H54 (cell line): ENCODE measurements around the gene ZNF652.
A peak's percentile ranks its signal among the peaks of the same experiment; 100 is the strongest.
"Not testable (repeated sequence)": the region's sequence is repeated elsewhere in the genome, so short reads cannot be mapped to it uniquely, and the experiment has no call there.

ENCODE experiments used
- DNase-seq: peaks from one replicate; pipeline ENCODE4 v3.0.0; 2011; ENCODE audit warnings: low spot score, mixed read lengths; ENCODE audit not compliant: insufficient read length
- FAIRE-seq: peaks from 3 replicates; lab custom pipeline; 2011; peaks lifted over from hg19 to GRCh38; lab: Jason Lieb, UNC
- POLR2A ChIP-seq: IDR thresholded peaks from 2 replicates; pipeline ENCODE4 v1.6.1; 2011; ENCODE audit warnings: low read depth, mild to moderate bottlenecking, low read length

The ZNF652 gene

GRCh38 chr17:49390548-49391324, 28.7 kb upstream of the ZNF652 start:
- no peak for TF ChIP-seq POLR2A
- FAIRE-seq: no peak
- peak; percentile 48 for DNase-seq

GRCh38 chr17:49389514-49390347, 27.7 kb upstream of the ZNF652 start:
- peak; percentile 55 for DNase-seq
- not testable (repeated sequence) for FAIRE-seq

- no peak for DNase-seq
- no peak for FAIRE-seq
- TF ChIP-seq POLR2A: no peak
Observed at GRCh38 chr17:49388692-49389513, 26.9 kb upstream of the ZNF652 start.

- no peak for FAIRE-seq
- DNase-seq: no peak
- TF ChIP-seq POLR2A: no peak
Observed at GRCh38 chr17:49388290-49388640, 26.2 kb upstream of the ZNF652 start.

GRCh38 chr17:49387498-49388289, 25.6 kb upstream of the ZNF652 start:
- no peak for FAIRE-seq
- DNase-seq: no peak
- TF ChIP-seq POLR2A: no peak

GRCh38 chr17:49386373-49386772, 24.3 kb upstream of the ZNF652 start:
- FAIRE-seq: no peak
- TF ChIP-seq POLR2A: no peak
- DNase-seq: no peak

GRCh38 chr17:49384951-49385350, 22.9 kb upstream of the ZNF652 start:
- FAIRE-seq: no peak
- TF ChIP-seq POLR2A: no peak

GRCh38 chr17:49383060-49383459, 21.0 kb upstream of the ZNF652 start:
- no peak for TF ChIP-seq POLR2A
- DNase-seq (no peak), FAIRE-seq (no peak)

More at GRCh38 chr17:49384951-49385350, 22.9 kb upstream of the ZNF652 start:
- DNase-seq: no peak

- FAIRE-seq (no peak), DNase-seq (no peak)
- TF ChIP-seq POLR2A: no peak
Observed at GRCh38 chr17:49382556-49382955, 20.5 kb upstream of the ZNF652 start.

GRCh38 chr17:49381793-49382192, 19.7 kb upstream of the ZNF652 start:
- DNase-seq (no peak), FAIRE-seq (no peak)
- TF ChIP-seq POLR2A: no peak

GRCh38 chr17:49381033-49381432, 19.0 kb upstream of the ZNF652 start:
- no peak for DNase-seq
- TF ChIP-seq POLR2A: no peak
- no peak for FAIRE-seq

- TF ChIP-seq POLR2A: no peak
- no peak for FAIRE-seq
- no peak for DNase-seq
Observed at GRCh38 chr17:49379926-49380325, 17.9 kb upstream of the ZNF652 start.

GRCh38 chr17:49378311-49378710, 16.3 kb upstream of the ZNF652 start:
- no peak for TF ChIP-seq POLR2A
- DNase-seq: no peak
- FAIRE-seq: no peak
